Endothelial cell of umbilical vein (primary cell): ENCODE data around the gene CD2AP. TPM values are rescaled to one million over a fixed set of nuclear protein-coding genes. Genes with fewer than 3 reads are reported as not detected.

Experiments
- BruUV-seq: library from RNA; stranded (reverse); fragments of 400-500 nt; replicated peaks from 2 replicates; lab custom pipeline; 2021; lab: Mats Ljungman, UMichigan
- CTCF ChIA-PET: fragments of 300-600, 350-600 bp; sonication (Branson Sonifier 250); formaldehyde crosslinking; loops from one replicate; lab custom pipeline; 2021; ENCODE audit warnings: antibody characterized with exemption, inconsistent platforms; lab: Charles Lee
- POLR2A ChIA-PET: fragments of 300-600, 350-600 bp; sonication (Branson Sonifier 250); formaldehyde crosslinking; loops from one replicate; lab custom pipeline; 2021; ENCODE audit warnings: antibody characterized with exemption, inconsistent platforms; lab: Charles Lee
- DNase-seq: peaks from one replicate; pipeline ENCODE4 v3.0.0-alpha.2; 2011; ENCODE audit warnings: low read depth, low spot score
- FAIRE-seq: peaks from 2 replicates; lab custom pipeline; 2011; peaks lifted over from hg19 to GRCh38; lab: Jason Lieb, UNC
- H2AFZ ChIP-seq: 2 replicates; pipeline ENCODE4 v1.6.0; 2012; ENCODE audit warnings: low read depth, low read length, control low read depth, inconsistent platforms
- H3K27ac ChIP-seq: 2 replicates; pipeline ENCODE4 v1.5.1; 2011; ENCODE audit warnings: low read depth, mild to moderate bottlenecking, control low read depth, low read length, moderate library complexity; ENCODE audit not compliant: insufficient read depth
- H3K27me3 ChIP-seq, 2 experiments: 2 replicates each; pipeline versions ENCODE4 v1.6.0 to v1.6.1; 2011; ENCODE audit warnings: low read length in 2 of 2, mixed read lengths in 1 of 2; ENCODE audit not compliant: control insufficient read depth in 2 of 2, insufficient read depth in 2 of 2
- H3K36me3 ChIP-seq, 2 experiments: 2 replicates in 1 of 2; 3 replicates in 1 of 2; pipeline ENCODE4 v1.5.1; 2011; ENCODE audit warnings: low read length in 2 of 2, mild to moderate bottlenecking in 1 of 2, moderate library complexity in 1 of 2; ENCODE audit not compliant: control insufficient read depth in 2 of 2, insufficient read depth in 2 of 2; ENCODE audit errors: extremely low read depth in 1 of 2
- H3K4me1 ChIP-seq: 3 replicates; pipeline ENCODE4 v1.5.1; 2011; ENCODE audit warnings: mild to moderate bottlenecking, low read length; ENCODE audit not compliant: control insufficient read depth, insufficient read depth; ENCODE audit errors: extremely low read depth
- H3K4me2 ChIP-seq: 2 replicates; pipeline ENCODE4 v1.6.1; 2011; ENCODE audit warnings: low read length, control low read depth, mixed read lengths; ENCODE audit not compliant: insufficient read depth
- H3K4me3 ChIP-seq, 3 experiments: fragments of 200-600 bp in 1 of 3; sonication (generic), shearing (Covaris generic) in 1 of 3; replicated peaks in 1 of 3; 2 replicates each; pipeline ENCODE4 v1.5.1; 2011 to 2016; ENCODE audit warnings: control low read depth in 3 of 3, low read length in 3 of 3, mild to moderate bottlenecking in 2 of 3, inconsistent platforms in 1 of 3, low read depth in 1 of 3, moderate library complexity in 1 of 3; ENCODE audit not compliant: insufficient read depth in 1 of 3
- H3K79me2 ChIP-seq: 2 replicates; pipeline ENCODE4 v1.6.0; 2012; ENCODE audit warnings: low read length, inconsistent platforms; ENCODE audit not compliant: control insufficient read depth, insufficient read depth
- H3K9ac ChIP-seq: replicated peaks from 2 replicates; pipeline ENCODE3; 2011; ENCODE audit warnings: low read length, control low read depth; ENCODE audit not compliant: insufficient read depth; ENCODE audit errors: extremely low read depth
- H3K9me1 ChIP-seq: replicated peaks from 3 replicates; pipeline ENCODE4 v1.6.0; 2011; ENCODE audit warnings: mild to moderate bottlenecking, low read length; ENCODE audit not compliant: control insufficient read depth, insufficient read depth; ENCODE audit errors: extremely low read depth
- H3K9me3 ChIP-seq: replicated peaks from 2 replicates; pipeline ENCODE4 v1.5.1; 2012; ENCODE audit warnings: low read length, inconsistent platforms; ENCODE audit not compliant: control insufficient read depth, insufficient read depth
- H4K20me1 ChIP-seq: replicated peaks from 2 replicates; pipeline ENCODE3; 2011; ENCODE audit warnings: mild to moderate bottlenecking, low read length; ENCODE audit not compliant: control insufficient read depth, insufficient read depth; ENCODE audit errors: extremely low read depth
- CTCF ChIP-seq, 2 donors: IDR thresholded peaks; 1 replicate in 1 of 2; 2 replicates in 1 of 2; pipeline ENCODE4 v1.5.1; 2011; ENCODE audit warnings: low read length in 2 of 2, mild to moderate bottlenecking in 2 of 2, moderate library complexity in 2 of 2, control low read depth in 1 of 2, inconsistent platforms in 1 of 2, low read depth in 1 of 2; ENCODE audit not compliant: insufficient read depth in 1 of 2; ENCODE audit errors: extremely low read depth in 1 of 2
- EZH2 ChIP-seq: IDR thresholded peaks from 2 replicates; pipeline ENCODE4 v1.6.1; 2012; ENCODE audit warnings: borderline replicate concordance, low read depth, mild to moderate bottlenecking, moderate library complexity, low read length, inconsistent platforms; ENCODE audit not compliant: severe bottlenecking
- FOS ChIP-seq: IDR thresholded peaks from 2 replicates; pipeline ENCODE4 v1.6.1; 2011; ENCODE audit warnings: mild to moderate bottlenecking, low read length, moderate library complexity, borderline replicate concordance; ENCODE audit not compliant: insufficient read depth
- GATA2 ChIP-seq: IDR thresholded peaks from 2 replicates; pipeline ENCODE4 v1.7.0; 2011; ENCODE audit warnings: low read depth, mild to moderate bottlenecking, moderate library complexity, mixed read lengths, low read length; ENCODE audit not compliant: insufficient read length, insufficient read depth
- JUN ChIP-seq: IDR thresholded peaks from 2 replicates; pipeline ENCODE4 v1.6.1; 2011; ENCODE audit warnings: borderline replicate concordance, low read depth; ENCODE audit not compliant: insufficient read length, insufficient read depth
- MAX ChIP-seq: IDR thresholded peaks from 2 replicates; pipeline ENCODE4 v1.6.1; 2011; ENCODE audit not compliant: insufficient read depth, insufficient read length
- MYC ChIP-seq: IDR thresholded peaks from one replicate; pipeline ENCODE4 v1.6.1; 2011; ENCODE audit warnings: mild to moderate bottlenecking, low read depth, low read length
- POLR2A ChIP-seq: IDR thresholded peaks from 2 replicates; pipeline ENCODE4 v1.6.1; 2012; ENCODE audit warnings: low read depth, mild to moderate bottlenecking, control low read depth, low read length
- POLR2AphosphoS5 ChIP-seq: IDR thresholded peaks from 2 replicates; pipeline ENCODE4 v1.6.1; 2012; ENCODE audit warnings: low read depth, mild to moderate bottlenecking, control low read depth, low read length, moderate library complexity; ENCODE audit not compliant: insufficient read depth
- dilution Hi-C: fragments of 300-500 bp; cut with MboI; formaldehyde crosslinking; loops from one replicate; pipeline ENCODE4 v1.15.0; 2019; ENCODE audit warnings: low sequenced_read_pairs; ENCODE audit not compliant: extremely low pct_ligation_motif_present
- intact Hi-C: fragments of 100-400 bp; cut with micrococcal nuclease; formaldehyde crosslinking; loops from one replicate; pipeline ENCODE4 v1.10.0; 2022
- polyA plus RNA-seq, 4 experiments: library from polyadenylated mRNA; depleted of rRNA in 3 of 4; stranded (reverse) in 3 of 4; unstranded in 1 of 4; fragments of >200 nt; gene quantifications; 2 replicates each; pipeline versions ENCODE4 v1.2.1 to v1.2.3, GENCODE V29; 2011 to 2012; ENCODE audit warnings: missing spikeins in 1 of 4
- total RNA-seq: library from RNA; stranded (reverse); gene quantifications from 2 replicates; pipeline ENCODE4 v1.2.3, GENCODE V29; 2021

CD2AP gene
- total and polyA plus RNA-seq, 2 donors (not counting 3 experiments of a cell fraction or from before 2014, with no cell fraction given) = 4.2 to 39.8 TPM

GRCh38 chr6:47457370-47457769, 20.2 kb upstream of the CD2AP start:
- Histone ChIP-seq H3K79me2 (no peaks in the 10 kb centered on the region), H3K4me2 (no peak overlapping the region), H3K9ac (no peak overlapping the region), H3K9me1 (no peaks in the 10 kb centered on the region), H2AFZ (no peak overlapping the region), H3K4me3 (no peak overlapping the region), H4K20me1 (no peaks in the 10 kb centered on the region), H3K36me3 (no peaks in the 10 kb centered on the region), H3K4me1 (no peaks in the 10 kb centered on the region), H3K27me3 (no peaks in the 10 kb centered on the region), H3K9me3 (no peaks in the 10 kb centered on the region), H3K27ac (no peak overlapping the region)
- no peak for FAIRE-seq
- BruUV-seq = no TSS peak
- CTCF ChIA-PET = no interaction called here
- dilution Hi-C loops = no loop called here
- TF ChIP-seq FOS (no peak), POLR2AphosphoS5 (no peak), POLR2A (no peak), EZH2 (no peak), MYC (no peak), MAX (no peak), GATA2 (no peak), CTCF (IDR thresholded peaks at IDR 0.05; ENCODE audit: extremely low read depth in 1 of 2, insufficient read depth in 1 of 2, low read depth in 1 of 2, low read length in 2 of 2) (no peak), JUN (no peak)
- intact Hi-C loops = no loop called here
- POLR2A ChIA-PET = no interaction called here
- DNase-seq = no peak
